SK-N-SH treated with all-trans-retinoic acid at 6 μM for 48 hours (cell line): Measurements from ENCODE around the gene LYPD3.

Experiments used
- ARNTL ChIP-seq: fragments of 450-650 bp; formaldehyde crosslinking; IDR thresholded peaks from 2 replicates; pipeline ENCODE4 v1.5.0; 2020; ENCODE audit warnings: low read depth, mild to moderate bottlenecking, moderate library complexity, borderline replicate concordance
- ESRRG ChIP-seq: fragments of 250-450 bp; sonication (Bioruptor Pico); IDR thresholded peaks from 2 replicates; pipeline ENCODE4 v1.6.1; 2021; ENCODE audit warnings: mild to moderate bottlenecking
- OSR1 ChIP-seq: fragments of 250-450 bp; sonication (Bioruptor Pico); IDR thresholded peaks from 2 replicates; pipeline ENCODE4 v1.8.0; 2022; ENCODE audit warnings: moderate library complexity, mild to moderate bottlenecking, inconsistent platforms
- RARB ChIP-seq: fragments of 250-450 bp; sonication (Bioruptor Pico); IDR thresholded peaks from 2 replicates; pipeline ENCODE4 v1.8.0; 2021; ENCODE audit warnings: mild to moderate bottlenecking, moderate library complexity
- SNAI2 ChIP-seq: fragments of 250-450 bp; sonication (Bioruptor Pico); IDR thresholded peaks from 2 replicates; pipeline ENCODE4 v1.5.0; 2020; ENCODE audit warnings: mild to moderate bottlenecking, moderate library complexity
- TOX ChIP-seq: fragments of 250-450 bp; sonication (Bioruptor Pico); IDR thresholded peaks from 2 replicates; pipeline ENCODE4 v1.8.0; 2021; ENCODE audit warnings: mild to moderate bottlenecking, moderate library complexity, borderline replicate concordance
- ZFP3 ChIP-seq: fragments of 250-450 bp; sonication (Bioruptor Pico); IDR thresholded peaks from 2 replicates; pipeline ENCODE4 v1.5.0; 2020; ENCODE audit warnings: mild to moderate bottlenecking, moderate library complexity
- ZFP30 ChIP-seq: fragments of 450-650 bp; formaldehyde crosslinking; IDR thresholded peaks from 2 replicates; pipeline ENCODE4 v1.5.0; 2022; ENCODE audit warnings: mild to moderate bottlenecking, moderate library complexity
- ZNF8 ChIP-seq: fragments of 450-650 bp; formaldehyde crosslinking; IDR thresholded peaks from 2 replicates; pipeline ENCODE4 v1.5.0; 2020; ENCODE audit warnings: mild to moderate bottlenecking, moderate library complexity
- TF ChIP-seq, protein P1 (sequence below): fragments of 250-450 bp; sonication (Bioruptor Pico); IDR thresholded peaks from 2 replicates; pipeline ENCODE4 v1.8.0; 2021; ENCODE audit warnings: low read depth, mild to moderate bottlenecking, moderate library complexity, borderline replicate concordance
- TF ChIP-seq, protein P2 (sequence below): fragments of 250-450 bp; sonication (Bioruptor Pico); IDR thresholded peaks from 2 replicates; pipeline ENCODE4 v1.8.0; 2020; ENCODE audit warnings: mild to moderate bottlenecking, moderate library complexity, borderline replicate concordance
- TF ChIP-seq, protein P3 (sequence below): fragments of 250-450 bp; sonication (Bioruptor Pico); IDR thresholded peaks from 2 replicates; pipeline ENCODE4 v1.5.1; 2021; ENCODE audit warnings: mild to moderate bottlenecking, moderate library complexity
- TF ChIP-seq, protein P4 (sequence below): fragments of 250-450 bp; sonication (Bioruptor Pico); IDR thresholded peaks from 2 replicates; pipeline ENCODE4 v1.5.0; 2020; ENCODE audit warnings: mild to moderate bottlenecking, moderate library complexity

DNA sequence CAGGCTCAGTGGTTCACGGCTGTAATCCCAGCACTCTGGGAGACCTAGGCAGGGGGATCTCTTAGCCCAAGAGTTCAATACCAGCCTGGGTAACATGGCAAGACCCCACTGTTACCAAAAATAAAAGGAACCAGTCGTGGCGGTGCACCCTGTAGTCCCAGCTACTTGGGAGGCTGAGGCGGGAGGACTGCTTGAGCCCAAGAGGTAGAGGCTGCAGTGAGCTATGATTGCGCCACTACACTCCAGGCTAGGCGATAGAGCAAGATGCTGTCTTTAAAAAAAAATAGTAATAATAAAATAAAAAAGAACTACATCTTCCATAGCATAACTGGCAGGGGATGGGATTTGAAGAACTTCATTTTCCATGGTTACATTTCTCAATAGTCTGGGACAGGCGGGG is 3.0 kb downstream of the LYPD3 start:
- no peak for TF ChIP-seq ZNF8 (CRISPR knock-in tag)
- TF ChIP-seq, protein P1, sequence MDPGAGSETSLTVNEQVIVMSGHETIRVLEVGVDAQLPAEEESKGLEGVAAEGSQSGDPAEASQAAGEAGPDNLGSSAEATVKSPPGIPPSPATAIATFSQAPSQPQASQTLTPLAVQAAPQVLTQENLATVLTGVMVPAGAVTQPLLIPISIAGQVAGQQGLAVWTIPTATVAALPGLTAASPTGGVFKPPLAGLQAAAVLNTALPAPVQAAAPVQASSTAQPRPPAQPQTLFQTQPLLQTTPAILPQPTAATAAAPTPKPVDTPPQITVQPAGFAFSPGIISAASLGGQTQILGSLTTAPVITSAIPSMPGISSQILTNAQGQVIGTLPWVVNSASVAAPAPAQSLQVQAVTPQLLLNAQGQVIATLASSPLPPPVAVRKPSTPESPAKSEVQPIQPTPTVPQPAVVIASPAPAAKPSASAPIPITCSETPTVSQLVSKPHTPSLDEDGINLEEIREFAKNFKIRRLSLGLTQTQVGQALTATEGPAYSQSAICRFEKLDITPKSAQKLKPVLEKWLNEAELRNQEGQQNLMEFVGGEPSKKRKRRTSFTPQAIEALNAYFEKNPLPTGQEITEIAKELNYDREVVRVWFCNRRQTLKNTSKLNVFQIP (CRISPR knock-in tag), result no peak
- no peak for TF ChIP-seq SNAI2
- TF ChIP-seq ZFP30 (CRISPR knock-in tag), result no peak
- TF ChIP-seq ZFP3 (CRISPR knock-in tag), result no peak
- no peak for TF ChIP-seq ARNTL (CRISPR knock-in tag)
- TF ChIP-seq, protein P2, sequence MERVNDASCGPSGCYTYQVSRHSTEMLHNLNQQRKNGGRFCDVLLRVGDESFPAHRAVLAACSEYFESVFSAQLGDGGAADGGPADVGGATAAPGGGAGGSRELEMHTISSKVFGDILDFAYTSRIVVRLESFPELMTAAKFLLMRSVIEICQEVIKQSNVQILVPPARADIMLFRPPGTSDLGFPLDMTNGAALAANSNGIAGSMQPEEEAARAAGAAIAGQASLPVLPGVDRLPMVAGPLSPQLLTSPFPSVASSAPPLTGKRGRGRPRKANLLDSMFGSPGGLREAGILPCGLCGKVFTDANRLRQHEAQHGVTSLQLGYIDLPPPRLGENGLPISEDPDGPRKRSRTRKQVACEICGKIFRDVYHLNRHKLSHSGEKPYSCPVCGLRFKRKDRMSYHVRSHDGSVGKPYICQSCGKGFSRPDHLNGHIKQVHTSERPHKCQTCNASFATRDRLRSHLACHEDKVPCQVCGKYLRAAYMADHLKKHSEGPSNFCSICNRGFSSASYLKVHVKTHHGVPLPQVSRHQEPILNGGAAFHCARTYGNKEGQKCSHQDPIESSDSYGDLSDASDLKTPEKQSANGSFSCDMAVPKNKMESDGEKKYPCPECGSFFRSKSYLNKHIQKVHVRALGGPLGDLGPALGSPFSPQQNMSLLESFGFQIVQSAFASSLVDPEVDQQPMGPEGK (CRISPR knock-in tag), result no peak
- no peak for TF ChIP-seq RARB (CRISPR knock-in tag)
- TF ChIP-seq, protein P3, sequence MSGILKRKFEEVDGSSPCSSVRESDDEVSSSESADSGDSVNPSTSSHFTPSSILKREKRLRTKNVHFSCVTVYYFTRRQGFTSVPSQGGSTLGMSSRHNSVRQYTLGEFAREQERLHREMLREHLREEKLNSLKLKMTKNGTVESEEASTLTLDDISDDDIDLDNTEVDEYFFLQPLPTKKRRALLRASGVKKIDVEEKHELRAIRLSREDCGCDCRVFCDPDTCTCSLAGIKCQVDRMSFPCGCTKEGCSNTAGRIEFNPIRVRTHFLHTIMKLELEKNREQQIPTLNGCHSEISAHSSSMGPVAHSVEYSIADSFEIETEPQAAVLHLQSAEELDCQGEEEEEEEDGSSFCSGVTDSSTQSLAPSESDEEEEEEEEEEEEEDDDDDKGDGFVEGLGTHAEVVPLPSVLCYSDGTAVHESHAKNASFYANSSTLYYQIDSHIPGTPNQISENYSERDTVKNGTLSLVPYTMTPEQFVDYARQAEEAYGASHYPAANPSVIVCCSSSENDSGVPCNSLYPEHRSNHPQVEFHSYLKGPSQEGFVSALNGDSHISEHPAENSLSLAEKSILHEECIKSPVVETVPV, result no peak
- no peak for TF ChIP-seq TOX (CRISPR knock-in tag)
- TF ChIP-seq OSR1 (CRISPR knock-in tag), result no peak
- TF ChIP-seq, protein P4, sequence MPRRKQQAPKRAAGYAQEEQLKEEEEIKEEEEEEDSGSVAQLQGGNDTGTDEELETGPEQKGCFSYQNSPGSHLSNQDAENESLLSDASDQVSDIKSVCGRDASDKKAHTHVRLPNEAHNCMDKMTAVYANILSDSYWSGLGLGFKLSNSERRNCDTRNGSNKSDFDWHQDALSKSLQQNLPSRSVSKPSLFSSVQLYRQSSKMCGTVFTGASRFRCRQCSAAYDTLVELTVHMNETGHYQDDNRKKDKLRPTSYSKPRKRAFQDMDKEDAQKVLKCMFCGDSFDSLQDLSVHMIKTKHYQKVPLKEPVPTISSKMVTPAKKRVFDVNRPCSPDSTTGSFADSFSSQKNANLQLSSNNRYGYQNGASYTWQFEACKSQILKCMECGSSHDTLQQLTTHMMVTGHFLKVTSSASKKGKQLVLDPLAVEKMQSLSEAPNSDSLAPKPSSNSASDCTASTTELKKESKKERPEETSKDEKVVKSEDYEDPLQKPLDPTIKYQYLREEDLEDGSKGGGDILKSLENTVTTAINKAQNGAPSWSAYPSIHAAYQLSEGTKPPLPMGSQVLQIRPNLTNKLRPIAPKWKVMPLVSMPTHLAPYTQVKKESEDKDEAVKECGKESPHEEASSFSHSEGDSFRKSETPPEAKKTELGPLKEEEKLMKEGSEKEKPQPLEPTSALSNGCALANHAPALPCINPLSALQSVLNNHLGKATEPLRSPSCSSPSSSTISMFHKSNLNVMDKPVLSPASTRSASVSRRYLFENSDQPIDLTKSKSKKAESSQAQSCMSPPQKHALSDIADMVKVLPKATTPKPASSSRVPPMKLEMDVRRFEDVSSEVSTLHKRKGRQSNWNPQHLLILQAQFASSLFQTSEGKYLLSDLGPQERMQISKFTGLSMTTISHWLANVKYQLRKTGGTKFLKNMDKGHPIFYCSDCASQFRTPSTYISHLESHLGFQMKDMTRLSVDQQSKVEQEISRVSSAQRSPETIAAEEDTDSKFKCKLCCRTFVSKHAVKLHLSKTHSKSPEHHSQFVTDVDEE (CRISPR knock-in tag), result no peak
- TF ChIP-seq ESRRG, result no peak
